Measurements from ENCODE around the gene DDC. TPM values are rescaled to one million over a fixed set of nuclear protein-coding genes. Genes with fewer than 3 reads are reported as not detected.

DDC gene
- total RNA-seq, 1 experiment from 2014 or later = not detected

DNA sequence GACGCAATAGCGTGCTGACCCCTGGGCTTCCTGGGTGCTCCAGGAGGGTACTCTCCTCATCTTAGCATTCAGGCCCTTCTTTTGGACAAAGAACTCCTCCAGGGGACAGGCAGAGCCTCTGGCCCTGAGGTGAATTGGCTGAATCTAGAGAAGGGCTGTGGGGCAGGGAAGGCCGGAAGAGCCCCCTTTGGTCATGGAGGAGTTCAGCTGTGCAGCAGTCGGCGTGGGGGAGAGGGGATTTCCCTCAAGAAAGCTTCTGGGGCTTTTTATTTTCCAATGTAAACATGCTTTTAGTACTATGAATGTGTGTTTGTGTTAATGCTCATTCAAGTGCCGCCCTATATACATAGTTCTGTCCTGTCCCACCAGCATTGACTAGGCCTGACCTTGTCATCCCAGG lies 153.9 kb downstream of the DDC start:
- POLR2A ChIA-PET (ENCODE audit: unreplicated experiment) = no interaction called here
- Histone ChIP-seq H3K4me2 (no peak overlapping the region), H3K9me3 (ENCODE audit: insufficient read depth, low read depth) (no peaks in the 10 kb centered on the region), H3K27ac (no peak overlapping the region), H3K27me3 (ENCODE audit: insufficient read depth, low read depth) (peaks cover 74% of the 10 kb centered on the region), H2AFZ (no peak overlapping the region), H3K36me3 (ENCODE audit: low read depth) (no peaks in the 10 kb centered on the region), H3F3A (ENCODE audit: insufficient read depth, low read depth) (no peaks in the 10 kb centered on the region), H3K9me2 (ENCODE audit: insufficient read depth) (no peaks in the 10 kb centered on the region), H3K79me2 (ENCODE audit: low read depth) (no peaks in the 10 kb centered on the region), H3K4me1 (replicated peaks; ENCODE audit: insufficient read depth) (no peaks in the 10 kb centered on the region), H3K4me3 (no peak overlapping the region), H4K20me1 (ENCODE audit: insufficient read depth) (no peaks in the 10 kb centered on the region; the same call in 1 of the 2 replicates)
- CTCF ChIA-PET = no interaction called here
- no TSS peak for BruUV-seq (replicated peaks)
- intact Hi-C loops (cut with micrococcal nuclease; ENCODE audit: unreplicated experiment) = no loop called here
- no peak for DNase-seq
- TF ChIP-seq, protein P1, sequence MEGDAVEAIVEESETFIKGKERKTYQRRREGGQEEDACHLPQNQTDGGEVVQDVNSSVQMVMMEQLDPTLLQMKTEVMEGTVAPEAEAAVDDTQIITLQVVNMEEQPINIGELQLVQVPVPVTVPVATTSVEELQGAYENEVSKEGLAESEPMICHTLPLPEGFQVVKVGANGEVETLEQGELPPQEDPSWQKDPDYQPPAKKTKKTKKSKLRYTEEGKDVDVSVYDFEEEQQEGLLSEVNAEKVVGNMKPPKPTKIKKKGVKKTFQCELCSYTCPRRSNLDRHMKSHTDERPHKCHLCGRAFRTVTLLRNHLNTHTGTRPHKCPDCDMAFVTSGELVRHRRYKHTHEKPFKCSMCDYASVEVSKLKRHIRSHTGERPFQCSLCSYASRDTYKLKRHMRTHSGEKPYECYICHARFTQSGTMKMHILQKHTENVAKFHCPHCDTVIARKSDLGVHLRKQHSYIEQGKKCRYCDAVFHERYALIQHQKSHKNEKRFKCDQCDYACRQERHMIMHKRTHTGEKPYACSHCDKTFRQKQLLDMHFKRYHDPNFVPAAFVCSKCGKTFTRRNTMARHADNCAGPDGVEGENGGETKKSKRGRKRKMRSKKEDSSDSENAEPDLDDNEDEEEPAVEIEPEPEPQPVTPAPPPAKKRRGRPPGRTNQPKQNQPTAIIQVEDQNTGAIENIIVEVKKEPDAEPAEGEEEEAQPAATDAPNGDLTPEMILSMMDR (conservative IDR thresholded peaks at IDR 0.05) = no peak
- TF ChIP-seq EZH2 (IDR thresholded peaks at IDR 0.05; ENCODE audit: low read depth) = no peak

DNA sequence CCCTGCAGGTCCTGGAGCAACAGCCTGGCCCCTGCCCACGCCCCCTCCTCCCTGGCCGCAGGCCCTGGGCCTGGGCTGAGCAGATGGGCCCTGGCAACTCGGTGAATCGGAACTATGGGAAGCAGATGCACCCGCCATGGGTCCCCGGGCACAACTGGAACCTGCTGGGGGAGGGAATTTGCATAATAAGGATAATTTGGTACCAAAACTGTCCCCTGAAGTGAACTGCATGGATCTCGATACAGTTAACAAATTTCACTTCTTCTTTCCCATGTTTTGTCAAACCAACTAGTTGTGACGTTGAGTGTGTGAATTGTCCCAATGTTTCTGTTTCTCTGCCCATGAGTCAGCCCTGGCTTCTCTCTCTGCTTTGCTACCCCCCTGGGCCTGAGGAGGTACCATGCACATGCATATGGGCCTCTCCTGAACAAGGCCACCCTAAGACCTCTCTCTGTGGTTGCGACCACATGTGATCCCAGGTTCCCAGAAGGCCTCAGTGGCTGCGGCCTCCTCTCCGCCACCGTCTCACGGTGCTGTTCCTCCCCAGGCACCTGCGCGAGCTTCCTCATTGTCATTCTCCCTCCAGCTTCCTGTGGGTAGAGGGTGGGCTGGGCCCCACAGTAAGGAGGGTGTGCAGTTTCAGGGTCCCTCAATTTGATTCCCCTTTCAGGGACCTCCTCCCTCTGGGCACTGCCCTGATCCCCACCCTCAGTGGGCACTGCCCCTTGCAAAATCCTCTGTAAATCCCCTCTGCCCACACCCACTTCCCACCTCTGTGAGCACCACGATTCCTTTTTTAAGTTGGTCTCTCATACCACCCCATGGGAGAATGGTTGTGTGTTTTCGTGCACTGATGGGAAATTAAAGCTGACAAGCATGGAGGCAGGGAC lies 155.1 kb downstream of the DDC start:
- H3K4me2 ChIP-seq = no peak overlapping the region
- H3K4me3 ChIP-seq = no peak overlapping the region
- POLR2A ChIA-PET (ENCODE audit: unreplicated experiment) = no interaction called here
- no peaks in the 10 kb centered on the region for H3K9me2 ChIP-seq (ENCODE audit: insufficient read depth)
- CTCF ChIA-PET = no interaction called here
- no peaks in the 10 kb centered on the region for H3K36me3 ChIP-seq (ENCODE audit: low read depth)
- no peak for DNase-seq
- no peak overlapping the region for H3K27ac ChIP-seq
- H3F3A ChIP-seq (ENCODE audit: insufficient read depth, low read depth) = no peaks in the 10 kb centered on the region
- no peaks in the 10 kb centered on the region for H3K9me3 ChIP-seq (ENCODE audit: insufficient read depth, low read depth)
- H3K4me1 ChIP-seq (replicated peaks; ENCODE audit: insufficient read depth) = no peaks in the 10 kb centered on the region
- peaks cover 79% of the 10 kb centered on the region for H3K27me3 ChIP-seq (ENCODE audit: insufficient read depth, low read depth)
- intact Hi-C loops (cut with micrococcal nuclease; ENCODE audit: unreplicated experiment) = no loop called here
- no peaks in the 10 kb centered on the region; the same call in 1 of the 2 replicates for H4K20me1 ChIP-seq (ENCODE audit: insufficient read depth)
- TF ChIP-seq EZH2 (IDR thresholded peaks at IDR 0.05; ENCODE audit: low read depth) = no peak
- TF ChIP-seq, protein P1 (conservative IDR thresholded peaks at IDR 0.05) = no peak
- no TSS peak for BruUV-seq (replicated peaks)
- no peaks in the 10 kb centered on the region for H3K79me2 ChIP-seq (ENCODE audit: low read depth)
- no peak overlapping the region for H2AFZ ChIP-seq

Other genes with a start within 250 kb of the DDC start
- gene FIGNL1, start 115.1 kb downstream of the DDC start, total RNA-seq (2021) = 18.7 and 25.7 TPM in 2 replicates
- 47.9 and 55.8 TPM in 2 replicates for gene GRB10, start 217.5 kb upstream of the DDC start, total RNA-seq (2021)

Data from PC-9 (cell line).